Muscle of arm (tissue), 14 donors: ENCODE results near the gene NRBF2. TPM values are rescaled to one million over a fixed set of nuclear protein-coding genes. Genes with fewer than 3 reads are reported as not detected.
"Not testable (repeated sequence)": the region's sequence is repeated elsewhere in the genome, so short reads cannot be mapped to it uniquely, and the experiment has no call there.

Source experiments
- DNase-seq: peaks from one replicate; pipeline ENCODE4 v3.0.0-alpha.2; 2013
- long read RNA-seq, 11 donors: transcript quantifications; one replicate each; lab custom pipeline, GENCODE V29; 2026
- polyA plus RNA-seq, 12 donors: library from polyadenylated mRNA; unstranded; fragments of 120-200 nt; gene quantifications; one replicate each; pipeline ENCODE4 v1.2.1, GENCODE V29; 2013; ENCODE audit not compliant: insufficient read length in 12 of 12

The NRBF2 gene
- 10 to 100 TPM in 10 of 12 donors, 1 to 10 TPM in 1, not detected in 1; 9.7 to 24.7 (median 17.7) TPM for polyA plus RNA-seq
- long read RNA-seq, donor 1, transcript NRBF2-201 (4 exons, 1,853 nt): major isoform, 29 of 29 reads
- long read RNA-seq, donor 1, partial matches to known transcripts: 0 of 29 reads
- long read RNA-seq, donor 1, other reads (novel, unspliced or antisense): 0 of 29 reads
- long read RNA-seq, donor 2, transcript NRBF2-201 (4 exons, 1,853 nt): major isoform, 12 of 12 reads
- long read RNA-seq, donor 2, partial matches to known transcripts: 0 of 12 reads
- long read RNA-seq, donor 2, other reads (novel, unspliced or antisense): 0 of 12 reads
- long read RNA-seq, donor 3, partial matches to known transcripts: 0 of 3 reads
- long read RNA-seq, donor 3, other reads (novel, unspliced or antisense): 0 of 3 reads
- long read RNA-seq, donor 4, transcript NRBF2-201 (4 exons, 1,853 nt): major isoform, 7 of 7 reads
- long read RNA-seq, donor 4, partial matches to known transcripts: 0 of 7 reads
- long read RNA-seq, donor 4, other reads (novel, unspliced or antisense): 0 of 7 reads
- long read RNA-seq, donor 5: 0 reads
- long read RNA-seq, donor 6, transcript NRBF2-201 (4 exons, 1,853 nt): major isoform, 6 of 6 reads
- long read RNA-seq, donor 6, partial matches to known transcripts: 0 of 6 reads
- long read RNA-seq, donor 6, other reads (novel, unspliced or antisense): 0 of 6 reads
- long read RNA-seq, donor 7, transcript NRBF2-201 (4 exons, 1,853 nt): major isoform, 5 of 5 reads
- long read RNA-seq, donor 7, partial matches to known transcripts: 0 of 5 reads
- long read RNA-seq, donor 7, other reads (novel, unspliced or antisense): 0 of 5 reads
- long read RNA-seq, donor 8, transcript NRBF2-201 (4 exons, 1,853 nt): major isoform, 11 of 11 reads
- long read RNA-seq, donor 8, partial matches to known transcripts: 0 of 11 reads
- long read RNA-seq, donor 8, other reads (novel, unspliced or antisense): 0 of 11 reads
- long read RNA-seq, donor 9, transcript NRBF2-201 (4 exons, 1,853 nt): major isoform, 8 of 8 reads
- long read RNA-seq, donor 9, partial matches to known transcripts: 0 of 8 reads
- long read RNA-seq, donor 9, other reads (novel, unspliced or antisense): 0 of 8 reads
- long read RNA-seq, donor 10, transcript NRBF2-201 (4 exons, 1,853 nt): major isoform, 7 of 7 reads
- long read RNA-seq, donor 10, partial matches to known transcripts: 0 of 7 reads
- long read RNA-seq, donor 10, other reads (novel, unspliced or antisense): 0 of 7 reads
- long read RNA-seq, donor 11, transcript NRBF2-201 (4 exons, 1,853 nt): major isoform, 19 of 27 reads
- long read RNA-seq, donor 11, partial matches to known transcripts: 8 of 27 reads
- long read RNA-seq, donor 11, other reads (novel, unspliced or antisense): 0 of 27 reads

- peak; percentile 96 for DNase-seq
Observed at GRCh38 chr10:63133056-63133820, at the start of gene NRBF2. Gene NRBF2 (plus strand): TSS chr10:63133328. CDS start chr10:63133471, 143 bp downstream.

DNA sequence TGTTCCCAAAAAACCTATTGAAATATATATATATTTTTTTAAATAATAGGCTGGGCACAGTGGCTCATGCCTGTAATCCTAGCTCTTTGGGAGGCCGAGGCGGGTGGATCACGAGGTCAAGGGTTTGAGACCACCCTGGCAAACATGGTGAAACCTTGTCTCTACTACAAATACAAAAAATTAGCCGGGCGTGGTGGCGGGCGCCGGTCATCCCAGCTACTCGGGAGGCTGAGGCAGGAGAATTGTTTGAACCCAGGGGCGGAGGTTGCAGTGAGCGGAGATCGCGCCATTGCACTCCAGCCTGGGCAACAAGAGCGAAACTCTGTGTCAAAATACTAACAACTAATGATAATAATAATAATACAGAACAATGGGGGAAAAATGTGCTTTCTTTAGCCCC lies 49.7 kb upstream of the NRBF2 start:
- DNase-seq: not testable (repeated sequence)

DNA sequence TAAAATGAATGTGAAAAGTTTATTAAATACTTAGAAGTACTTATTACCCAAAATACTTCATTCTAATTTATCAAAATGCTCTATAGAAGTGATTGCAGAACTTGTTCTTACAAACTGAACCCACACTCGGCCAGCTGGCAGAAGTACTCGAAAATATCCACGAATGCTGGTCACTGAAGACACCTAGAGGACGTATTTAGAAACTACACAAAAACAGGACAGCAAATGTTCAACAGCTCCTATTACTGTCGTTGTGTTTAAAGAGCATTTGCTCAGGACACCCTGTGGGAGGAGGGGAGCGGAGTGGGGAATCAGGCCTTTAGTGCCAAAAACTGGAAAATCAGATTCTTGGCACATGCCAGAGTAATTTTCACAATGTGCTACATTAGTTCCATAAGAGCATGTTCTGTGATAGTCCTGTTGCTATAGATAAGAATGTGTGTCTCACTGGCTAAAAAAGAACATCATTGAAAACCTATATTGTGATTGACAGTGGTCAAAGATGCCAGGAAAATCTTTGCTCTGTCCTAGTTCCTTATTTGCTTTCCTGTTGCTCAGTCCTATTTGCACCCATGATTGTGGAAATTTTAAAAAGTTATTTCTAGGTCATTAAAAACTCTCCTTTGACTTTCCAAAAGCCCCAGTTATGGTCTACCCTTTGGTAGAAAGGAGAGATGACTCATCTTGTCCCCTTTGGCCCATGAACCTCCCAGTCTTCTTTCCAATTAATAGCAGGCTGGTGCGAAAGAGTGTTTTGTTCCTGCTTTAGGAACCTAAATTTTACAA lies 49.0 kb upstream of the NRBF2 start:
- DNase-seq: peak; percentile 81

GRCh38 chr10:63084690-63085382 lies 48.3 kb upstream of the NRBF2 start:
- DNase-seq: no peak

DNA sequence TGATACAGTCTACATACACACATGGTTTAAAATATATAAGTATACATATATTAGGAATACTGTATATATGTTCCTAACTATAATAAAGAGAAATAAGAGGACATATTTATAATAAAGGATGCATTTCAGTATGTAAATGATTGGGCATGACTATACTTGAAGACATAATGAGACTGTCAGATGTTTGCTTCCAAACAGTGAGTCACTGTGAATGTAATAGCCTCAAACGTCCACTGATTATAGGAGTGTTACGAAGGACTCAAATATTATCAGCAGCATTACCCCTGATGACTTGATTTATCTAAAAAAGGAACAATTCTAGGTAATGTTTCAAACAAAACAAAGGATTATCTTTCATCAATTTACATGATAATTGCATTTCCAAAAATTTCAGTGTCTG lies 39.9 kb upstream of the NRBF2 start:
- DNase-seq: no peak

- DNase-seq: no peak
Observed at GRCh38 chr10:63094405-63094804, 38.7 kb upstream of the NRBF2 start.

- DNase-seq: no peak
Observed at GRCh38 chr10:63094881-63095280, 38.2 kb upstream of the NRBF2 start.

DNA sequence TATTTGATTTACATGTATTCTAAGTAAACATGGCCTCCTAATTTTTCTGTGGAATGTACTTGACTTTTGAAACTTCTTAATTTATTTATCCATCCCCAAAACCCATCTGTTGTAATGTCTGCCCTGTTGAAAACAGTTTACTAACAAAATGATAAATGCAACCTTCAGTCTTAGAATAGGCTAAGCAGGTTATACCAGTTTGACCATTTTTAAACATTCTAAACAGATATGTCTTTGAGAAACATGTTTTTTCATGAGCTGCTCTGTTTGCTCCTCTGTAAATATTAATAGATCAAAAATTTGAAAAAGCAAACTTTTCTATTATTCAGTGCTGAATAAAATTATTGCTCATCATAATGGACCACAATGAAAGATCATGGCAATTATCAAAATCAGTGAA lies 33.4 kb upstream of the NRBF2 start:
- DNase-seq: no peak

- not testable (repeated sequence) for DNase-seq
Observed at GRCh38 chr10:63101091-63101490, 32.0 kb upstream of the NRBF2 start.

GRCh38 chr10:63102279-63102883 lies 30.7 kb upstream of the NRBF2 start:
- DNase-seq: not testable (repeated sequence)

- DNase-seq: not testable (repeated sequence)
Observed at GRCh38 chr10:63103178-63103577, 29.9 kb upstream of the NRBF2 start.

DNA sequence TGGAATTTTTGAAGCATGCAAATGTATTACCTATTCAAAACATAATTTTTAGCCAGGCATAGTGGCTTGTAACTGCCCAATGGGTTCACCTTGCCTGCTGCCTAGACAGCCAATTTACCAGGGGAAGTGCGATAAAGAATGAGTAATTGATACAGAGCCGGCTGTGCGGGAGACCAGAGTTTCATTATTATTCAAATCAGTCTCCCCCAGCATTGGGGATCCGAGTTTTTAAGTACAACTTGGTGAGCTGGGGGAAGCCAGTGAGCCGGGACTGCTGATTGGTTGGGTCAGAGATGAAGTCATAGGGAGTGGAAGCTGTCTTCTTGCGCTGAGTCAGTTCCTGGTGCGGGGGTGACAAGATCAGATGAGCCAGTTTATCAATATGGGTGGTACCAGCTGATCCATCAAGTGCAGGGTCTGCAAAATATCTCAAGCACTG lies 29.1 kb upstream of the NRBF2 start:
- no peak for DNase-seq

GRCh38 chr10:63105225-63106110 lies 27.7 kb upstream of the NRBF2 start:
- no peak for DNase-seq

GRCh38 chr10:63106111-63106755 lies 26.9 kb upstream of the NRBF2 start:
- DNase-seq: no peak

- no peak for DNase-seq
Observed at GRCh38 chr10:63107943-63108437, 25.1 kb upstream of the NRBF2 start.

DNA sequence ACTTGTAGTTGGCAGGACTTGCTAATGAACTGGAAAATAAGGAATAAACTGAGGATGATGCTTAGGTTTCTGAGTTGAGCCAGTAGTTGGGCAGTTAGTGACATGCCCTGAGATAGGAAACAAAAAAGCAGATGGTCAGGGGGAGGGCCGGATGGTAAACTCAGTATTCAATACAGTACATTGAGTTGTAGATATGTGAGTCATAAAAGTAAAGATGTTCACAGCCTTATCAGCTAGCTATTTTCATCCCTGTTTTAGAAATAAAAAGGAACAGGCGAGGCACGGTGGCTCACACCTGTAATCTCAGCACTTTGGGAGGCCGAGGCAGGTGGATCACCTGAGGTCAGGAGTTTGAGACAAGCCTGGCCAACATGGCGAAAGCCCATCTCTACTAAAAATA lies 22.2 kb upstream of the NRBF2 start:
- no peak for DNase-seq
